Spleen (tissue), 11 donors: ENCODE measurements around the gene NOD2. TPM values are rescaled to one million over a fixed set of nuclear protein-coding genes. Genes with fewer than 3 reads are reported as not detected.

Experiments used
- DNase-seq: peaks from one replicate; pipeline ENCODE4 v3.0.0-alpha.2; 2020
- H3K27ac ChIP-seq, 8 donors: fragments of 200-600 bp; sonication (generic) in 7 of 8; 1 replicate in 4 of 8; 2 replicates in 4 of 8; pipeline versions ENCODE4 v1.5.0 to v1.8.0; 2016 to 2021; ENCODE audit warnings: inconsistent platforms in 4 of 8, mild to moderate bottlenecking in 4 of 8, moderate library complexity in 1 of 8
- H3K27me3 ChIP-seq, 7 donors: fragments of 200-600 bp; sonication (generic) in 6 of 7; replicated peaks in 1 of 7; 1 replicate in 4 of 7; 2 replicates in 3 of 7; pipeline versions ENCODE4 v1.5.0 to v1.8.0; 2016 to 2021; ENCODE audit warnings: inconsistent platforms in 3 of 7, mild to moderate bottlenecking in 1 of 7
- H3K36me3 ChIP-seq, 6 donors: fragments of 200-600 bp; sonication (generic) in 5 of 6; 1 replicate in 4 of 6; 2 replicates in 2 of 6; pipeline versions ENCODE4 v1.5.0 to v1.8.0; 2016 to 2021; ENCODE audit warnings: inconsistent platforms in 2 of 6
- H3K4me1 ChIP-seq, 6 donors: fragments of 200-600 bp; sonication (generic) in 5 of 6; 1 replicate in 3 of 6; 2 replicates in 3 of 6; pipeline versions ENCODE4 v1.5.0 to v1.8.0; 2016 to 2021; ENCODE audit warnings: inconsistent platforms in 3 of 6
- H3K4me3 ChIP-seq, 8 donors: fragments of 200-600 bp; sonication (generic) in 7 of 8; 1 replicate in 4 of 8; 2 replicates in 4 of 8; pipeline versions ENCODE4 v1.5.0 to v1.8.0; 2016 to 2021; ENCODE audit warnings: inconsistent platforms in 4 of 8, mild to moderate bottlenecking in 4 of 8, moderate library complexity in 2 of 8
- H3K9me3 ChIP-seq, 8 donors: fragments of 200-600 bp; sonication (generic) in 7 of 8; 1 replicate in 4 of 8; 2 replicates in 4 of 8; pipeline versions ENCODE4 v1.5.0 to v1.8.0; 2016 to 2021; ENCODE audit warnings: inconsistent platforms in 4 of 8
- POLR2A ChIP-seq, 3 donors: fragments of 450-650 bp; IDR thresholded peaks; one replicate each; pipeline ENCODE4 v1.5.1; 2017; ENCODE audit warnings: antibody characterized with exemption in 3 of 3, mild to moderate bottlenecking in 1 of 3
- POLR2AphosphoS5 ChIP-seq, 3 donors: sonication (generic); formaldehyde crosslinking; IDR thresholded peaks; one replicate each; pipeline ENCODE4 v1.5.1; 2017; ENCODE audit warnings: antibody characterized with exemption in 3 of 3
- WGBS, 5 donors: extraction: QIAGEN DNeasy Blood & Tissue Kit in 3 of 5; methylation state at CpG; one replicate each; pipeline versions ENCODE4 v1.1.5 to v1.1.7; 2013 to 2018; 5-methylcytosine and 5-hydroxymethylcytosine counted together
- intact Hi-C: fragments of 100-400 bp; cut with DNase I; formaldehyde crosslinking; loops from one replicate; pipeline ENCODE4 v1.15.0; 2023; ENCODE audit warnings: low total_unique reads
- polyA plus RNA-seq, 3 donors: library from polyadenylated mRNA; stranded (reverse); fragments of 200-250 nt; gene quantifications; one replicate each; pipeline ENCODE4 v1.2.1, GENCODE V29; 2013
- total RNA-seq, 7 donors: library from RNA; depleted of rRNA in 3 of 7; stranded (reverse); fragments of >200 nt in 3 of 7; fragmentation: NEBNext Ultra II Directional in 4 of 7; extraction: Animal tissue kit (Norgen Biotek cat#: 25700) in 4 of 7; gene quantifications; one replicate each; pipeline versions ENCODE4 v1.1.0 to v1.2.1, GENCODE V29; 2016 to 2021
- TF ChIP-seq, protein P1 (sequence below), 11 experiments: fragments of 200-600 bp in 7 of 11; fragments of 450-650 bp in 4 of 11; sonication (generic) in 4 of 11; IDR thresholded peaks in 8 of 11; conservative IDR thresholded peaks in 3 of 11; 1 replicate in 7 of 11; 2 replicates in 4 of 11; pipeline versions ENCODE4 v1.4.0 to v1.8.0; 2016 to 2021; ENCODE audit warnings: antibody characterized with exemption in 11 of 11, inconsistent platforms in 4 of 11, mild to moderate bottlenecking in 1 of 11
- donor health status: healthy with polysubstance abuse.
- donor health status: DM: no; HTN: no; CAD: no; lungs with moderate emphysema.
- donor health status: DM: no; HTN: no; CAD: no.
- donor health status: Bipolar disorder and iron deficiency.
- donor health status: healthy.
- donor health status: DM: no; HTN: no; CAD: no.
- donor health status: DM: yes; HTN: yes; CAD: no.

Gene NOD2
- total and polyA plus RNA-seq, 10 donors, result 0.41 to 23.2 (median 9.5) TPM

DNA sequence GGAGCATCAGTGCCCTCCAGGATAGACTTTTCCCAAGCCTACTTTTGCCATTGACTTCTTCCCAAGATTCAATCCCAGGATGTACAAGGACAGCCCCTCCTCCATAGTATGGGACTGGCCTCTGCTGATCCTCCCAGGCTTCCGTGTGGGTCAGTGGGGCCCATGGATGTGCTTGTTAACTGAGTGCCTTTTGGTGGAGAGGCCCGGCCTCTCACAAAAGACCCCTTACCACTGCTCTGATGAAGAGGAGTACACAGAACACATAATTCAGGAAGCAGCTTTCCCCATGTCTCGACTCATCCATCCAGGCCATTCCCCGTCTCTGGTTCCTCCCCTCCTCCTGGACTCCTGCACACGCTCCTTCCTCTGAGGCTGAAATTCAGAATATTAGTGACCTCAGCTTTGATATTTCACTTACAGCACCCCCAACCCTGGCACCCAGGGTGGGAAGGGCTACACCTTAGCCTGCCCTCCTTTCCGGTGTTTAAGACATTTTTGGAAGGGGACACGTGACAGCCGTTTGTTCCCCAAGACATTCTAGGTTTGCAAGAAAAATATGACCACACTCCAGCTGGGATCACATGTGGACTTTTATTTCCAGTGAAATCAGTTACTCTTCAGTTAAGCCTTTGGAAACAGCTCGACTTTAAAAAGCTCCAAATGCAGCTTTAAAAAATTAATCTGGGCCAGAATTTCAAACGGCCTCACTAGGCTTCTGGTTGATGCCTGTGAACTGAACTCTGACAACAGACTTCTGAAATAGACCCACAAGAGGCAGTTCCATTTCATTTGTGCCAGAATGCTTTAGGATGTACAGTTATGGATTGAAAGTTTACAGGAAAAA is 38.8 kb downstream of the NOD2 start:
- Histone ChIP-seq H3K27ac (no peak overlapping the region), H3K36me3 (peaks cover 0 to 52% (median 3%) of the 10 kb centered on the region in 6 donors), H3K27me3 (no peaks in the 10 kb centered on the region), H3K9me3 (no peaks in the 10 kb centered on the region), H3K4me3 (no peak overlapping the region), H3K4me1 (peaks cover 0 to 13% (median 0%) of the 10 kb centered on the region in 6 donors)
- 85 to 94% (median 90%) methylated on average over 10 of the region's 10 CpGs for WGBS, 5 donors
- intact Hi-C loops, result no loop called here
- DNase-seq, result no peak
- no peak for TF ChIP-seq POLR2A (IDR thresholded peaks at IDR 0.05)
- TF ChIP-seq, protein P1, sequence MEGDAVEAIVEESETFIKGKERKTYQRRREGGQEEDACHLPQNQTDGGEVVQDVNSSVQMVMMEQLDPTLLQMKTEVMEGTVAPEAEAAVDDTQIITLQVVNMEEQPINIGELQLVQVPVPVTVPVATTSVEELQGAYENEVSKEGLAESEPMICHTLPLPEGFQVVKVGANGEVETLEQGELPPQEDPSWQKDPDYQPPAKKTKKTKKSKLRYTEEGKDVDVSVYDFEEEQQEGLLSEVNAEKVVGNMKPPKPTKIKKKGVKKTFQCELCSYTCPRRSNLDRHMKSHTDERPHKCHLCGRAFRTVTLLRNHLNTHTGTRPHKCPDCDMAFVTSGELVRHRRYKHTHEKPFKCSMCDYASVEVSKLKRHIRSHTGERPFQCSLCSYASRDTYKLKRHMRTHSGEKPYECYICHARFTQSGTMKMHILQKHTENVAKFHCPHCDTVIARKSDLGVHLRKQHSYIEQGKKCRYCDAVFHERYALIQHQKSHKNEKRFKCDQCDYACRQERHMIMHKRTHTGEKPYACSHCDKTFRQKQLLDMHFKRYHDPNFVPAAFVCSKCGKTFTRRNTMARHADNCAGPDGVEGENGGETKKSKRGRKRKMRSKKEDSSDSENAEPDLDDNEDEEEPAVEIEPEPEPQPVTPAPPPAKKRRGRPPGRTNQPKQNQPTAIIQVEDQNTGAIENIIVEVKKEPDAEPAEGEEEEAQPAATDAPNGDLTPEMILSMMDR (IDR thresholded peaks at IDR 0.05 in 8 of 11, conservative IDR thresholded peaks at IDR 0.05 in 3 of 11), result no peak
- no peak for TF ChIP-seq POLR2AphosphoS5 (IDR thresholded peaks at IDR 0.05)

- WGBS, 5 donors, result 92 to 97% (median 94%) methylated on average over 6 to 7 of the region's 7 CpGs
- no peak overlapping the region for H3K27ac ChIP-seq
- no peak for TF ChIP-seq POLR2A (IDR thresholded peaks at IDR 0.05)
- TF ChIP-seq POLR2AphosphoS5 (IDR thresholded peaks at IDR 0.05), result no peak
- TF ChIP-seq, protein P1 (IDR thresholded peaks at IDR 0.05 in 8 of 11, conservative IDR thresholded peaks at IDR 0.05 in 3 of 11), result no peak
Measured at GRCh38 chr16:50733468-50733867, 40.1 kb downstream of the NOD2 start.

DNA sequence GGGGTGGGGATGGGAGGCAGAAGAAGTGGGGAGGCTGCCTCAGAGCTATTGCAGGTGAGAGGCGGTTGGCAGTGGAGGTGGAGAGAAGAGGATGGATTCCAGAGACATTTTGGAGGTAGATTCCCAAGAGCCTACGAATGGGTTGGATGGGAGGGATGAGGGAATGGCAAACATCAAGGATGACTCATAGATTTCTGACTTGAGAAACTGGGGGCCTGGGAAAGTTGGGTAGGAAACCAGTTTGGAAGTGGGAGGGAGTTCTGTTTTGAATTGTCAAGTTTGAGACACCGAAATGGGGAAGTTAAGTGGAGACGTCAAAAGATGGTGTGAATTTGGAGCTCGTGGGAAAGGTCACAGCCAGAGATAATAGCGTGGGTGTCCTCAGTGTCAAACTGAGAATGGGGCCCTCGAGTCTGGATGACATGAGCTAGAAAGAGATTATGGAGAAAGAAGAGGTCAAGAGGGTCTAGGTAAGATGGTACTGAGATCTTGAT is 42.3 kb downstream of the NOD2 start:
- Histone ChIP-seq H3K27me3 (no peaks in the 10 kb centered on the region), H3K9me3 (no peaks in the 10 kb centered on the region), H3K36me3 (peaks cover 0 to 34% (median 3%) of the 10 kb centered on the region in 6 donors), H3K27ac (no peak overlapping the region), H3K4me3 (no peak overlapping the region), H3K4me1 (peaks cover 0 to 17% (median 2%) of the 10 kb centered on the region in 6 donors)
- WGBS, 5 donors, result 47 to 57% (median 50%) methylated on average over 7 of the region's 7 CpGs
- TF ChIP-seq, protein P1 (IDR thresholded peaks at IDR 0.05 in 8 of 11, conservative IDR thresholded peaks at IDR 0.05 in 3 of 11), result no peak
- TF ChIP-seq POLR2AphosphoS5 (IDR thresholded peaks at IDR 0.05), result no peak
- intact Hi-C loops, result no loop called here
- no peak for DNase-seq

More at GRCh38 chr16:50733468-50733867, 40.1 kb downstream of the NOD2 start:
- H3K36me3 ChIP-seq, result peaks cover 0 to 43% (median 3%) of the 10 kb centered on the region in 6 donors
- no peaks in the 10 kb centered on the region for H3K9me3 ChIP-seq
- H3K4me3 ChIP-seq, result no peak overlapping the region
- H3K4me1 ChIP-seq, result peaks cover 0 to 13% (median 0%) of the 10 kb centered on the region in 6 donors
- intact Hi-C loops, result no loop called here
- no peak for DNase-seq
- no peaks in the 10 kb centered on the region for H3K27me3 ChIP-seq

DNA sequence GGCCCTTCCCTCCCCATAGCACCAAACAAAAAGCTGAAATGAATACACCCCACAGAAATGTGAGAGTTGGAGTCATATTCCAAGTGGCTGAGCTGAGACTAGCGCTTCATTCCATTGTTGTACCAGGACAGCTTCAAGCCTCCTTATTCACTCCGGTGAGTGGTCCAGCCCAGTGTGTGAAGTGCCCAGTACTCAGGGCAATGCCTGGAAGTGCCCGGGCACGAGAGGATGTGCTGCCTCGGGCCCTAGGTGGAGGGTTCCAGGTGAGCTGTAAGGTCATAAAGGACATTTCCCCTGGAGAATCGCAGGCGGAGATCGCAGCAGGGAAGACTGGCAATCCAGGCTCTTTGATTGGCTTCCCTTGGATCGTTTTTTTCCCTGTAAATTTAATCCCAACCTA is 43.0 kb downstream of the NOD2 start:
- 79 to 92% (median 88%) methylated on average over 9 of the region's 9 CpGs for WGBS, 5 donors
- DNase-seq, result no peak
- H3K36me3 ChIP-seq, result peaks cover 0 to 27% (median 3%) of the 10 kb centered on the region in 6 donors
- no peak overlapping the region for H3K27ac ChIP-seq
- peaks cover 0 to 25% (median 8%) of the 10 kb centered on the region in 6 donors for H3K4me1 ChIP-seq
- TF ChIP-seq POLR2A (IDR thresholded peaks at IDR 0.05) (no peak), POLR2AphosphoS5 (IDR thresholded peaks at IDR 0.05) (no peak)
- TF ChIP-seq, protein P1 (IDR thresholded peaks at IDR 0.05 in 8 of 11, conservative IDR thresholded peaks at IDR 0.05 in 3 of 11), result no peak
- no peak overlapping the region for H3K4me3 ChIP-seq
- H3K9me3 ChIP-seq, result no peaks in the 10 kb centered on the region
- H3K27me3 ChIP-seq, result no peaks in the 10 kb centered on the region
- intact Hi-C loops, result no loop called here
